GM19043 (cell line): ENCODE measurements around the gene SIN3A.
"Not testable (repeated sequence)": the region's sequence is repeated elsewhere in the genome, so short reads cannot be mapped to it uniquely, and the experiment has no call there.

Experiments used
- ATAC-seq: cut with Tn5 transposase; IDR thresholded peaks from one replicate; pipeline ENCODE4 v1.9.1; 2021; ENCODE audit warnings: low read depth; ENCODE audit not compliant: unreplicated experiment

The SIN3A gene

GRCh38 chr15:75450307-75451201 lies 936 bp downstream of the SIN3A start:
- ATAC-seq = peak; percentile 20

- no peak for ATAC-seq
Measured at GRCh38 chr15:75449585-75450306, 1.7 kb downstream of the SIN3A start.

GRCh38 chr15:75448171-75448570 lies 3.3 kb downstream of the SIN3A start:
- ATAC-seq = not testable (repeated sequence)

- no peak for ATAC-seq
Measured at GRCh38 chr15:75446151-75446550, 5.3 kb downstream of the SIN3A start.

GRCh38 chr15:75445324-75445723 lies 6.2 kb downstream of the SIN3A start:
- ATAC-seq = not testable (repeated sequence)

GRCh38 chr15:75443972-75444453 lies 7.5 kb downstream of the SIN3A start:
- ATAC-seq = not testable (repeated sequence)

- no peak for ATAC-seq
Measured at GRCh38 chr15:75437721-75438120, 13.8 kb downstream of the SIN3A start.

GRCh38 chr15:75436881-75437280 lies 14.6 kb downstream of the SIN3A start:
- no peak for ATAC-seq

GRCh38 chr15:75431682-75432081 lies 19.8 kb downstream of the SIN3A start:
- no peak for ATAC-seq

- ATAC-seq = no peak
Measured at GRCh38 chr15:75431270-75431669, 20.2 kb downstream of the SIN3A start.

GRCh38 chr15:75430259-75430658 lies 21.2 kb downstream of the SIN3A start:
- no peak for ATAC-seq

GRCh38 chr15:75428152-75428551 lies 23.3 kb downstream of the SIN3A start:
- ATAC-seq = no peak

GRCh38 chr15:75425966-75426500 lies 25.5 kb downstream of the SIN3A start:
- ATAC-seq = no peak

GRCh38 chr15:75422554-75422953 lies 28.9 kb downstream of the SIN3A start:
- ATAC-seq = no peak

GRCh38 chr15:75420698-75421097 lies 30.8 kb downstream of the SIN3A start:
- ATAC-seq = no peak

- ATAC-seq = no peak
Measured at GRCh38 chr15:75416584-75416983, 34.9 kb downstream of the SIN3A start.

- no peak for ATAC-seq
Measured at GRCh38 chr15:75410196-75410595, 41.3 kb downstream of the SIN3A start.

GRCh38 chr15:75407083-75407482 lies 44.4 kb downstream of the SIN3A start:
- no peak for ATAC-seq

GRCh38 chr15:75403892-75404291 lies 47.6 kb downstream of the SIN3A start:
- no peak for ATAC-seq

- no peak for ATAC-seq
Measured at GRCh38 chr15:75397494-75397893, 54.0 kb downstream of the SIN3A start.

- no peak for ATAC-seq
Measured at GRCh38 chr15:75389791-75390382, 61.6 kb downstream of the SIN3A start.
